Vagina (tissue), 2 donors: ENCODE results near the gene JAG2. TPM values are rescaled to one million over a fixed set of nuclear protein-coding genes. Genes with fewer than 3 reads are reported as not detected.

ENCODE experiments used
- DNase-seq, 2 donors: peaks; one replicate each; pipeline ENCODE4 v3.0.0-alpha.2; 2017; ENCODE audit errors: extremely low spot score in 2 of 2
- H3K27ac ChIP-seq: fragments of 200-600 bp; sonication (generic); one replicate; pipeline ENCODE4 v1.5.1; 2019
- H3K27me3 ChIP-seq: fragments of 200-600 bp; sonication (generic); one replicate; pipeline ENCODE4 v1.5.1; 2019
- H3K36me3 ChIP-seq, 2 donors: fragments of 200-600 bp; sonication (generic); one replicate each; pipeline ENCODE4 v1.5.1; 2017 to 2019
- H3K4me1 ChIP-seq: fragments of 200-600 bp; sonication (generic); one replicate; pipeline ENCODE4 v1.5.1; 2019
- H3K4me3 ChIP-seq, 2 donors: fragments of 200-600 bp; sonication (generic); 1 replicate in 1 of 2; 2 replicates in 1 of 2; pipeline ENCODE4 v1.5.1; 2016 to 2019
- H3K9me3 ChIP-seq: fragments of 200-600 bp; sonication (generic); one replicate; pipeline ENCODE4 v1.5.1; 2019
- POLR2A ChIP-seq, 2 donors: fragments of 450-650 bp; IDR thresholded peaks; one replicate each; pipeline ENCODE4 v1.6.1; 2017; ENCODE audit warnings: antibody characterized with exemption in 2 of 2, mild to moderate bottlenecking in 2 of 2, moderate library complexity in 2 of 2
- POLR2AphosphoS5 ChIP-seq, 2 donors: sonication (generic); formaldehyde crosslinking; IDR thresholded peaks; one replicate each; pipeline ENCODE4 v1.9.0; 2017; ENCODE audit warnings: antibody characterized with exemption in 2 of 2, mild to moderate bottlenecking in 2 of 2, low read depth in 1 of 2; ENCODE audit not compliant: insufficient read depth in 1 of 2
- intact Hi-C: fragments of 100-400 bp; cut with DNase I; formaldehyde crosslinking; loops from one replicate; pipeline ENCODE4 v1.15.1; 2023
- total RNA-seq: library from RNA; depleted of rRNA; stranded (reverse); fragments of >200 nt; gene quantifications from one replicate; pipeline ENCODE4 v1.2.3, GENCODE V29; 2016
- TF ChIP-seq, protein P1 (sequence below), 3 experiments: fragments of 450-650 bp in 2 of 3; fragments of 200-600 bp in 1 of 3; sonication (generic) in 1 of 3; IDR thresholded peaks; one replicate each; pipeline ENCODE4 v1.5.1; 2017 to 2019; ENCODE audit warnings: antibody characterized with exemption in 3 of 3, mild to moderate bottlenecking in 2 of 3, moderate library complexity in 2 of 3

The JAG2 gene
- total RNA-seq, 1 donor from 2014 or later: 17.7 TPM

- H3K36me3 ChIP-seq: peaks cover 0 to 49% of the 10 kb centered on the region in 2 donors
- DNase-seq: no peak
- H3K9me3 ChIP-seq: no peaks in the 10 kb centered on the region
- intact Hi-C loops: loop anchor here (10.0 kb wide), 1 partner anchor 280 kb away; the partner anchor contains the start of gene TEDC1
- H3K27me3 ChIP-seq: no peaks in the 10 kb centered on the region
- H3K27ac ChIP-seq: no peak overlapping the region
- no peaks in the 10 kb centered on the region for H3K4me1 ChIP-seq
- H3K4me3 ChIP-seq: no peak overlapping the region
- TF ChIP-seq POLR2A (IDR thresholded peaks at IDR 0.05) (no peak), POLR2AphosphoS5 (IDR thresholded peaks at IDR 0.05; ENCODE audit: insufficient read depth in 1 of 2, low read depth in 1 of 2) (no peak)
- TF ChIP-seq, protein P1, sequence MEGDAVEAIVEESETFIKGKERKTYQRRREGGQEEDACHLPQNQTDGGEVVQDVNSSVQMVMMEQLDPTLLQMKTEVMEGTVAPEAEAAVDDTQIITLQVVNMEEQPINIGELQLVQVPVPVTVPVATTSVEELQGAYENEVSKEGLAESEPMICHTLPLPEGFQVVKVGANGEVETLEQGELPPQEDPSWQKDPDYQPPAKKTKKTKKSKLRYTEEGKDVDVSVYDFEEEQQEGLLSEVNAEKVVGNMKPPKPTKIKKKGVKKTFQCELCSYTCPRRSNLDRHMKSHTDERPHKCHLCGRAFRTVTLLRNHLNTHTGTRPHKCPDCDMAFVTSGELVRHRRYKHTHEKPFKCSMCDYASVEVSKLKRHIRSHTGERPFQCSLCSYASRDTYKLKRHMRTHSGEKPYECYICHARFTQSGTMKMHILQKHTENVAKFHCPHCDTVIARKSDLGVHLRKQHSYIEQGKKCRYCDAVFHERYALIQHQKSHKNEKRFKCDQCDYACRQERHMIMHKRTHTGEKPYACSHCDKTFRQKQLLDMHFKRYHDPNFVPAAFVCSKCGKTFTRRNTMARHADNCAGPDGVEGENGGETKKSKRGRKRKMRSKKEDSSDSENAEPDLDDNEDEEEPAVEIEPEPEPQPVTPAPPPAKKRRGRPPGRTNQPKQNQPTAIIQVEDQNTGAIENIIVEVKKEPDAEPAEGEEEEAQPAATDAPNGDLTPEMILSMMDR (IDR thresholded peaks at IDR 0.05): no peak
Observed at GRCh38 chr14:105214324-105214915, 45.8 kb upstream of the JAG2 start.

GRCh38 chr14:105213361-105213760 is 44.8 kb upstream of the JAG2 start:
- intact Hi-C loops: loop anchor here (10.0 kb wide), 1 partner anchor 281 kb away; the partner anchor contains the start of gene TEDC1
- Histone ChIP-seq H3K4me3 (no peak overlapping the region), H3K27ac (no peak overlapping the region), H3K27me3 (no peaks in the 10 kb centered on the region), H3K4me1 (no peaks in the 10 kb centered on the region), H3K9me3 (no peaks in the 10 kb centered on the region), H3K36me3 (peaks cover 0 to 43% of the 10 kb centered on the region in 2 donors)
- DNase-seq: no peak
- TF ChIP-seq, protein P1 (IDR thresholded peaks at IDR 0.05): no peak
- TF ChIP-seq POLR2AphosphoS5 (IDR thresholded peaks at IDR 0.05; ENCODE audit: insufficient read depth in 1 of 2, low read depth in 1 of 2) (no peak), POLR2A (IDR thresholded peaks at IDR 0.05) (no peak)

DNA sequence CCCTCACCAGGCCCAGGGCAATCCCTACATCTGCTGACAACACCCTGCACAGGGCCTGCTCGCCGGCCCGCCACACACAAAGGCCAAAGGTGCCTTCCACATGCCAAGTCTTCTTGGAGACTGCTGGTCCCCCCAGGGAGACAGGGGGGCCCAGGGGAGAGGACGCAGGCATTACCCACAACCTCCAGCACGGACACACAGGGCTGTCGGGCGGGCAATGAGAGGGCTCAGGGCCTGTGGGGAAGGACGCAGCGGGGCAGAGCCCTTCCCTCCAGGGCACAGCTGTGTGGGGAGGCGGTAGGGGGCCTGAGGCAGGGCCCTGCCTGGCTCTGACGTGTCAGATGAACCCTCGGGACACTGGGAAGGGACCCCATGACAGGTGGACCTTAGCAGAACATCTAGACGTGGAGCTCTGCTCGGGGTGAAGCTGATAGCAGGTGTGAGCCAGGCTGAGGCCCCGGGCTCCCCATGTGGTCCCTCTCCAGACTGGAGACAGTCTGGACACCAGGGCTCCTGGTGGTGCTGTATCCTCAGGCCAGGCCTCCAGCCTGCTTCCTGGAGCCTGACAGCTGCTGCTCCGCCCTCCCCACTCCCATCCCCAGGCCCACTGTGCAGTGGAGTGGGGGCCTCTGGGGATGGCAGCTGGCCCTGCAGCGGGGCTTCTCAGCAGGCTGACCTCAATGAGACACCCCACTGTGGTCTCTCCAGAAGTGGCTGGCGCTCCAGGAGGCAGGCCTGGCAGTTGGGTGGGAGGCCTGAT is 44.1 kb upstream of the JAG2 start:
- Histone ChIP-seq H3K9me3 (no peaks in the 10 kb centered on the region), H3K27me3 (no peaks in the 10 kb centered on the region), H3K4me1 (no peaks in the 10 kb centered on the region), H3K36me3 (peaks cover 0 to 37% of the 10 kb centered on the region in 2 donors), H3K27ac (no peak overlapping the region), H3K4me3 (no peak overlapping the region)
- intact Hi-C loops: loop anchor here (10.0 kb wide), 1 partner anchor 282 kb away; the partner anchor contains the start of gene TEDC1
- no peak for DNase-seq
- TF ChIP-seq, protein P1 (IDR thresholded peaks at IDR 0.05): no peak
- TF ChIP-seq POLR2AphosphoS5 (IDR thresholded peaks at IDR 0.05; ENCODE audit: insufficient read depth in 1 of 2, low read depth in 1 of 2) (no peak), POLR2A (IDR thresholded peaks at IDR 0.05) (no peak)

- no peak overlapping the region for H3K27ac ChIP-seq
- TF ChIP-seq, protein P1 (IDR thresholded peaks at IDR 0.05): no peak
- TF ChIP-seq POLR2AphosphoS5 (IDR thresholded peaks at IDR 0.05; ENCODE audit: insufficient read depth in 1 of 2, low read depth in 1 of 2): no peak
- no peak for TF ChIP-seq POLR2A (IDR thresholded peaks at IDR 0.05)
- DNase-seq: no peak
- H3K4me1 ChIP-seq: no peaks in the 10 kb centered on the region
- H3K4me3 ChIP-seq: no peak overlapping the region
- H3K27me3 ChIP-seq: no peaks in the 10 kb centered on the region
- intact Hi-C loops: loop anchor here (10.0 kb wide), 1 partner anchor 283 kb away; the partner anchor contains the start of gene TEDC1
- no peaks in the 10 kb centered on the region for H3K9me3 ChIP-seq
- peaks cover 0 to 27% of the 10 kb centered on the region in 2 donors for H3K36me3 ChIP-seq
Observed at GRCh38 chr14:105211758-105212089, 43.1 kb upstream of the JAG2 start.
